Naive thymus-derived CD8-positive, alpha-beta T cell (primary cell): Measurements from ENCODE around the gene ATXN1. TPM values are rescaled to one million over a fixed set of nuclear protein-coding genes. Genes with fewer than 3 reads are reported as not detected.

Experiments used
- ATAC-seq, 2 donors: fragments of 150-1000 bp; cut with Tn5 transposase in 1 of 2; sonication (Bioruptor Pico), chemical (Tn5 transposase) in 1 of 2; 1 replicate in 1 of 2; 2 replicates in 1 of 2; pipeline ENCODE4 v1.10.0; 2021; ENCODE audit warnings: mild to moderate bottlenecking in 2 of 2, moderate library complexity in 2 of 2
- POLR2A ChIA-PET: fragments of 350-600 bp; sonication (Branson Sonifier 250); formaldehyde crosslinking; loops from one replicate; lab custom pipeline; 2021; ENCODE audit warnings: antibody characterized with exemption; lab: Charles Lee
- DNase-seq, 10 donors: peaks; one replicate each; pipeline versions ENCODE4 v3.0.0 to v3.0.0-alpha.2; 2020 to 2022
- H3K27ac Mint-ChIP-seq, 10 donors: one replicate each; pipeline ENCODE4 v1.8.0; 2020 to 2022; ENCODE audit warnings: mild to moderate bottlenecking in 10 of 10, mixed read lengths in 10 of 10, moderate library complexity in 4 of 10, inconsistent platforms in 1 of 10
- H3K27me3 Mint-ChIP-seq, 5 donors: one replicate each; pipeline ENCODE4 v1.8.0; 2021 to 2022; ENCODE audit warnings: mixed read lengths in 5 of 5
- H3K36me3 Mint-ChIP-seq, 3 donors: one replicate each; pipeline ENCODE4 v1.8.0; 2020 to 2022; ENCODE audit warnings: mixed read lengths in 3 of 3, mild to moderate bottlenecking in 2 of 3, inconsistent platforms in 1 of 3
- H3K4me1 Mint-ChIP-seq, 4 donors: one replicate each; pipeline ENCODE4 v1.8.0; 2021 to 2022; ENCODE audit warnings: mixed read lengths in 4 of 4
- H3K4me3 Mint-ChIP-seq, 10 donors: one replicate each; pipeline ENCODE4 v1.8.0; 2020 to 2022; ENCODE audit warnings: mild to moderate bottlenecking in 10 of 10, mixed read lengths in 10 of 10, moderate library complexity in 6 of 10, inconsistent platforms in 1 of 10
- H3K9me3 Mint-ChIP-seq, 9 donors: one replicate each; pipeline ENCODE4 v1.8.0; 2020 to 2022; ENCODE audit warnings: mixed read lengths in 9 of 9, mild to moderate bottlenecking in 3 of 9, inconsistent platforms in 1 of 9, moderate library complexity in 1 of 9
- polyA plus RNA-seq, 3 donors: library from polyadenylated mRNA; unstranded; fragments of 300-500 nt; fragmentation: Illumina TruSeq; gene quantifications; one replicate each; pipeline ENCODE4 v1.2.3, GENCODE V29; 2021
- total RNA-seq, 8 experiments: library from RNA in 2 of 8; stranded (reverse) in 2 of 8; gene quantifications; one replicate each; pipeline ENCODE4 v1.2.3 and lab custom pipeline; 2021 to 2026

Gene ATXN1
- total and polyA plus RNA-seq, 5 experiments from 2014 or later = 2.7 to 42.3 (median 8.2) TPM

DNA sequence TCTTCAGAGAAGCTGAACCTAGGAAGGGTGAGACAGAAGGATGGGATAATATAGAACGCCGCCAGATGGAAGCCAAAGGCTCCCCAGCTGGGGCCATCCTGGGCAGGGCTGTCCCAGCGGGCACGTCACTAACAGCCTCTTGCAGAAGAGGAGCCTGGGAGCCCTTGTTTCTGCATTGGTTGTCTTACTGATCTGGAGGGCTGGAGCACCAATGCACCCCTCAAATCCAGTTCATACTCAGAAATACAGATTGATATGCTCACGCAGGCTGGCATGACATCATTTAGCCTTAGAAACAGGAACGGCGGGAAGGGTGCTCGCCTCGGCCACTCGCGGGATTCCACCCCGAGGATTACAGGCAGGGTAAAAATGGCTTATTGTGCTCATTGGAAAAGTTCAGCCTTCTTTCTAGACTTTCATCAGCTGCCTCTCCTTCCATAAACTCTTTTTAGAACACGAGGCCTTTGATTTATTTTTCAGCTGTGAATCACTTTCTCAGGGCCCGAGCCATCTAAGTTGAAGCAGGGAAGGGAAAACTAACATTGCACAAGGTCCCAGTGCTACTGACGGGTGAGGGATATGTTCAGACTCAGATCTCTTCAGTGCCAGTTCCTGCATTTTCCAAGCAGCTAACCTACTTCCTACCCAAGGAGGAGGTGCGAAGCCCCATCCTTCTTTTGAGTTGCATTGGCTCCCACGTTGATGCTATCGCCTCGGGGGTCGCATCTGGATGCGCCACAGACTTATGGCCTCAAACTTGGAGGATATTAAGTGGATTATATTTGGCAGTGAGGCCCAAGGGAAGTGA is 440.5 kb downstream of the ATXN1 start:
- Mint-ChIP-seq H3K4me3 (peak overlapping the region; percentile 56 to 86 (median 80)), H3K27me3 (no peaks in the 10 kb centered on the region), H3K4me1 (peaks cover 29 to 85% (median 78%) of the 10 kb centered on the region in 4 donors), H3K27ac (peak overlapping the region; percentile 91 to 99 (median 95)), H3K9me3 (no peaks in the 10 kb centered on the region), H3K36me3 (no peaks in the 10 kb centered on the region)
- no peak for ATAC-seq
- no peak for DNase-seq
- POLR2A ChIA-PET = interaction anchor here (0.5 to 1.0 kb wide), 4 partner anchors 192 to 568 kb away, joined by 3 to 5 read pairs (median 3); partner anchors contain the start of gene MYLIP

DNA sequence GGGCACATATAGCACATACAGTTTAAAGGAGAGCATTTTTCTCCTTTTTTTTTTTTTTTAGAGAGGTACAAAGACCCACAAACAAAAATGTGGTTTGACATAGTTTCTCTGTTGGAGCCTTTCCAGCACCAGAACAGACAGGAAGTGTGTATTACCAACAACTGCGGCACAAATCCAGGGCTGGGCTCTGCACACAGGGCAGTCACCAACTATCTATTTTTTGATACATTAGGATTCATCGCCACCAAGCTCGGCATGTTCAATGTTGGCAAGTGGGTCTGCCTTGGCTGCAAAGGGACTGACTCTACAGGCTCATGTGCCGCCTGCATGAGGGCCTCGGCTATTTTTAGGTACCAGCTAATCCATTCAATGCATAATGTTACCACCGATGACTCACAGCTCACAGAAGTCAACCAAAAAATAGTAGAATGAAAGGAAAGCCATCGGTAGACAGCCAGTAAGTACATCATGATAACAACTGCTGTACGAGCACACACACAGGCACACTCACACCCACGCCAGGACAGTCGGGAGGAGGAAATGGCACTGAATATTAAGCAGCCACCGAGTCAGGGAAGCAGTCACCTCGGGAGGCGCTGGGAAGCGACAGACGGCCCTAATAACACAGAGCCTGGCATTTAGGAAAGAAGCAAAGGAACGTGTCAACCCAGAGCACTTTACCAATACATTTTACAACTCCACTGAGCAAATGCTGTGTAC is 441.3 kb downstream of the ATXN1 start:
- Mint-ChIP-seq H3K4me1 (peaks cover 28 to 80% (median 71%) of the 10 kb centered on the region in 4 donors), H3K9me3 (no peaks in the 10 kb centered on the region), H3K36me3 (peaks cover 0 to 3% (median 0%) of the 10 kb centered on the region in 3 donors), H3K27ac (peak overlapping the region; percentile 91 to 99 (median 95)), H3K27me3 (no peaks in the 10 kb centered on the region), H3K4me3 (peak overlapping the region; percentile 56 to 86 (median 80))
- peak; percentile 32 to 84 (median 72) for DNase-seq
- POLR2A ChIA-PET = interaction anchor here (0.5 to 1.0 kb wide), 4 partner anchors 11 to 567 kb away, joined by 3 to 9 read pairs (median 4); partner anchors contain the start of gene MYLIP
- ATAC-seq = peak; percentile 61 to 77

DNA sequence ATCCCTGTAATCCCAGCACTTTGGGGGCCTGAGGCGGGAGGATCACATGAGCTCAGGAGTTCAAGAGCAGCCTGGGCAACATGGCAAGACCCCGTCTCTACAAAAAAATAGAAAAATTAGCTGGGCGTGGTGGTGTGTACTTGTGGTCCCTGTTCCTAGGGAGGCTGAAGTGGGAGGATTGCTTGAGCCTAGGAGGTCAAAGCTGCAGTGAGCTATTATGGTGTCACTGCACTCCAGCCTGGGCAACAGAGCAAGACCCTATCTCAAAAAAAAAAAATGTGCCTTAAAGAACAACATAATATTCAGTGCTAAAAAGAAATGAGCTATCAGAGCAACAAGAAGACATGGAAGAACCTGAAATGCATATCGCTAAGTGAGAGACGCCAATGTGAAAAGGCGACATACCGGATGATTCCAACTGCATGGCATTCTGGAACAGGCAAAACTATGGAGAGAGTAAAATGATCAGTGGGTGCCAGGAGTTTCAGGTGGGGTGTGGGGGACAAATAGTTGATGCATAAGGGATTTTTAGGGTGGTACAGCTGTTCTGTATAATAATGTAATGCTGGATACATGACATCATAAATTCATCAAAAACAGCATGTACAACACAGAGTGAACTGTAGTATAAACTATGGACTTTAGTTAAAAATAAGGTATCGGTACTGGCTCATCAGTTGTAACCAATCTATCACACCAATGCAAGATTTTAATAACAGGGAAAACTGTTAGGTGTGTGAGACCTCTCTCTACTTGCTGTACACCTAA is 442.1 kb downstream of the ATXN1 start:
- DNase-seq = no peak
- Mint-ChIP-seq H3K4me1 (peaks cover 28 to 74% (median 68%) of the 10 kb centered on the region in 4 donors), H3K27me3 (no peaks in the 10 kb centered on the region), H3K36me3 (peaks cover 0 to 3% (median 0%) of the 10 kb centered on the region in 3 donors), H3K4me3 (peak overlapping the region in 9 of 10 donors; percentile 56 to 86 (median 80)), H3K9me3 (no peaks in the 10 kb centered on the region), H3K27ac (peak overlapping the region; percentile 91 to 99 (median 95))
- no peak for ATAC-seq
- POLR2A ChIA-PET = interaction anchor here (0.7 to 1.0 kb wide), 4 partner anchors 11 to 445 kb away, joined by 4 to 9 read pairs (median 6); partner anchors contain the start of gene MYLIP

DNA sequence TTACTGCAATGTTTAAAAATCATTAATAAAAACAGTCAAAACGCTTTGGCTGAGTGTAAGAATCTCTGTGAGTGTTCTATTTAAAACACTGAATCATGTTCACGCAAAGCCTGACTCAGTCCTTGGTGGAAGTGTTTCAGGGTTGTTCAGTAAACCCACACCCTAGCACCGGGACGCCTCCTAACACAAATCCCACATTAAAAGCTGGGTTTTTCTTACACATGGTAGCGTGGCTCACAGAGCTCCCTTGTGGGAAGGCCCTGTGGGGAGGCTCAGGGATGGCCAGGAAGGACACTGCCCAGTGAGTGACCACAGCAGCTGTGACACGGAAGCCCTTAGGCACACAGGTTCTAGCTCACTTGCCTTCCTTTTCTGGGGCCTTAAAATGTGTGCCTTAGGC is 442.7 kb downstream of the ATXN1 start:
- H3K27me3 Mint-ChIP-seq = no peaks in the 10 kb centered on the region
- peak overlapping the region; percentile 66 to 99 (median 94) for H3K27ac Mint-ChIP-seq
- no peak for ATAC-seq
- no peak for DNase-seq
- H3K9me3 Mint-ChIP-seq = no peaks in the 10 kb centered on the region
- peak overlapping the region in 6 of 10 donors; percentile 24 to 86 (median 80) for H3K4me3 Mint-ChIP-seq
- H3K36me3 Mint-ChIP-seq = peaks cover 0 to 3% (median 0%) of the 10 kb centered on the region in 3 donors
- POLR2A ChIA-PET = interaction anchor here (0.7 to 1.0 kb wide), 2 partner anchors 12 to 445 kb away, joined by 4 to 7 read pairs; no protein-coding TSS in a partner anchor
- peaks cover 28 to 68% (median 63%) of the 10 kb centered on the region in 4 donors for H3K4me1 Mint-ChIP-seq

DNA sequence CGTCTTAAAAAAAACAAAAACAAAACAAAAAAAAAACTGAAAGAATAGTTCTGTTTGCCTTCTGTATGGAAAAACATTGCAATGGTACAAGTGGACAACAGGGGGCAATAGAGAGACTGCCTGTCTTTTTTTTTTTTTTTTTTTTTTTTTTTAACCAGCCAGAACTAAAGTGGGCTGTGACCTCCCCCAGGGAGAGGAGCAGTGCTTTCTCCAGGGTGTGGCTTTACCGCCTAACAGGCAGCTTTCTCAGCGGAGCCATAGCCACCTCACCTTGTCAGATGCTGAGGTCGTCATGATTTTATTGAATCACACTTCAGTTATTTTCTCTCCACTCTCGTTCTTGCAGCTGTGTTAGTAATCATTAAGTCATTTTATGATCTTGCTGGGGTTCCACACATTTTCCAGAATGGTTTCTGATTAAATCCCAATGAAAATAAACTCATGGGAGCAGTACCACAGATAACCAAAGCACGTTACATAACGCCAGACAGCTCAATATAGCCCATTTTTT is 444.5 kb downstream of the ATXN1 start:
- H3K4me3 Mint-ChIP-seq = peak overlapping the region in 2 of 10 donors; percentile 15 to 30
- POLR2A ChIA-PET = interaction anchor here (0.6 to 1.4 kb wide), 5 partner anchors 11 to 604 kb away, joined by 3 to 9 read pairs (median 3); no protein-coding TSS in a partner anchor
- H3K9me3 Mint-ChIP-seq = no peaks in the 10 kb centered on the region
- H3K27me3 Mint-ChIP-seq = no peaks in the 10 kb centered on the region
- no peak for ATAC-seq
- H3K27ac Mint-ChIP-seq = peak overlapping the region in 5 of 10 donors; percentile 29 to 82 (median 60)
- H3K36me3 Mint-ChIP-seq = peaks cover 0 to 3% (median 0%) of the 10 kb centered on the region in 3 donors
- peaks cover 19 to 54% (median 46%) of the 10 kb centered on the region in 4 donors for H3K4me1 Mint-ChIP-seq
- DNase-seq = peak in 7 of 10 donors; percentile 12 to 70 (median 64)

DNA sequence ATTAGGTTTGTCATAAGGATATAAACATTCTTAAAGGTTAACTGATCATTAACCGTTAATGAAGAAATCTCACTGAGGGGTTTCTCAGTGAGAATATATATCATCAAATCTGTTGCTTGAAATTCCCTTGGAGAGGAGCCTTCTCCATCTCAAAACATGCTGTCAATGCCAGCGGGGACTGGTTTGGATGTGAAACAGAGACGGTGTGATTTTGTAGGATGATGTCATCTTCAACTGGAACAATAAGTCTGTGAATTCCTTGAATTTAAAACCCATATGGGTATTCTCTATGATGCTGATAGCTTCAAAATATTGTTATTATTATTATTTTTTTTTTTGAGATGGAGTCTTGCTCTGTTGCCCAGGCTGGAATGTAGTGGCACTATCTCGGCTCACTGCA is 447.0 kb downstream of the ATXN1 start:
- POLR2A ChIA-PET = no interaction called here
- Mint-ChIP-seq H3K27me3 (no peaks in the 10 kb centered on the region), H3K27ac (no peak overlapping the region)

DNA sequence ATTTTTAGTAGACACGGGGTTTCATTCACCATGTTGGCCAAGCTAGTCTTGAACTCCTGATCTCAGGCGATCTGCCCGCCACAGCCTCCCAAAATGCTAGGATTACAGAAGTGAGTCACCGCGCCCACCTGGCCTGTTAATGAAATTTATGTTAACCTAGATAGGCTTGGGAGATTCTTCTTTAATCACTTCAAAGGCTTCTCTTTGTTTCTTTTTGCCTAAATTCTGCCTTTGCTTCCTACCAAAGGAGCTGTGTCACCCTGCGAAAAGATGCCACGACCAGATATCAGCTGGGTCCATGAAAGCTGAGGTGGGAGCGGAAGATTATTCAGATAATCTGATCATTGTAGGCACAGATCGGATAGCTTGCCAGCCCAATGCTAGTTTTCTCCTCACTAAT is 447.5 kb downstream of the ATXN1 start:
- H3K36me3 Mint-ChIP-seq = peaks cover 0 to 7% (median 0%) of the 10 kb centered on the region in 3 donors
- no peak overlapping the region for H3K4me3 Mint-ChIP-seq
- no peak overlapping the region for H3K27ac Mint-ChIP-seq
- no peaks in the 10 kb centered on the region for H3K9me3 Mint-ChIP-seq
- POLR2A ChIA-PET = no interaction called here
- no peak for DNase-seq
- H3K27me3 Mint-ChIP-seq = no peaks in the 10 kb centered on the region
- peaks cover 8 to 26% (median 16%) of the 10 kb centered on the region in 4 donors for H3K4me1 Mint-ChIP-seq
- ATAC-seq = no peak

More for the DNA sequence above, 447.0 kb downstream of the ATXN1 start:
- no peaks in the 10 kb centered on the region for H3K9me3 Mint-ChIP-seq
- H3K4me3 Mint-ChIP-seq = no peak overlapping the region
- DNase-seq (no peak), ATAC-seq (no peak)
- peaks cover 11 to 31% (median 21%) of the 10 kb centered on the region in 4 donors for H3K4me1 Mint-ChIP-seq
- peaks cover 0 to 4% (median 0%) of the 10 kb centered on the region in 3 donors for H3K36me3 Mint-ChIP-seq

DNA sequence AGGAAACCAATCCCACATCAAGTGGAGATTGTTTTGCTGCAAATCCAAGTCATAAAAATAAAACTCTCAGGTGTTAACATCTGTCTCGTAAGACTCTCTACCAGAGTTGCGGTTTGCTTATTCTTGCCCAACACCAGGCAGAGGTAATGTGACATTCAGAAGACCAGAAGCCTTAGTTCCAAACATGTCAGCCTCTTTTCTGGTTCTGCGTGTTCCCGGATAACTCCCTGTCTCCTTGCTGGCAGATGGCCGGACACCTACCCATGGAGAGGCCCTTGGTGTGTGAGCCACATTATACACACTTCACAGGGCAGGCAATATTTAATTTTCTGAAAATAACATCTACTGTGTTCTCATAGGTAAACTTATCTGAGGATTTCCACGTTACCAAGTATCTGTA is 449.5 kb downstream of the ATXN1 start:
- H3K9me3 Mint-ChIP-seq = no peaks in the 10 kb centered on the region
- peaks cover 0 to 8% (median 3%) of the 10 kb centered on the region in 4 donors for H3K4me1 Mint-ChIP-seq
- DNase-seq (no peak), ATAC-seq (no peak)
- no peak overlapping the region for H3K4me3 Mint-ChIP-seq
- H3K36me3 Mint-ChIP-seq = peaks cover 0 to 11% (median 3%) of the 10 kb centered on the region in 3 donors
- POLR2A ChIA-PET = no interaction called here
- no peaks in the 10 kb centered on the region for H3K27me3 Mint-ChIP-seq
- H3K27ac Mint-ChIP-seq = peak overlapping the region in 1 of 10 donors; percentile 27

DNA sequence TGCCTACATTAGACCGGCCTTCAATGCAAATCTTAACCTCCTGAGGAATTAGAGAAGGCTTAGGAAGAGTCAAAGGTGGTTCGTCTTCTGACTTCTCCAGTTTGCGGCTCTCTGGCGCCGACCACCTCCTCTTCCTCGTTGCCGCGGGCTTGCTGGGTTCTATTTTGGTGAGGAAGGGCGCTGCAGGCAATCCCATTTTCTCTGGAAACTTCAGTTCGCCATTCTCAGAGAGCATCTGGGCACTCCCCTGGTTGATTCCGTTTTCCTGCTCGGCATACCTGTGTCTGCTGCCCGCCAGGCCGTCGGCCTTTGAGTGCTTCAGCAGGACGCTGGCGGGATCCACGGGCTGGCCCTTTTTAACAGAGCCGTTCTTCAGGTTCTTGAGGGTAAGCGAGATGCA is 454.9 kb downstream of the ATXN1 start:
- H3K4me3 Mint-ChIP-seq = no peak overlapping the region
- no peaks in the 10 kb centered on the region for H3K9me3 Mint-ChIP-seq
- H3K4me1 Mint-ChIP-seq = no peaks in the 10 kb centered on the region
- H3K27me3 Mint-ChIP-seq = no peaks in the 10 kb centered on the region
- no peak overlapping the region for H3K27ac Mint-ChIP-seq
- H3K36me3 Mint-ChIP-seq = peaks cover 0 to 43% (median 6%) of the 10 kb centered on the region in 3 donors
- no peak for ATAC-seq
- DNase-seq = no peak
- POLR2A ChIA-PET = no interaction called here

DNA sequence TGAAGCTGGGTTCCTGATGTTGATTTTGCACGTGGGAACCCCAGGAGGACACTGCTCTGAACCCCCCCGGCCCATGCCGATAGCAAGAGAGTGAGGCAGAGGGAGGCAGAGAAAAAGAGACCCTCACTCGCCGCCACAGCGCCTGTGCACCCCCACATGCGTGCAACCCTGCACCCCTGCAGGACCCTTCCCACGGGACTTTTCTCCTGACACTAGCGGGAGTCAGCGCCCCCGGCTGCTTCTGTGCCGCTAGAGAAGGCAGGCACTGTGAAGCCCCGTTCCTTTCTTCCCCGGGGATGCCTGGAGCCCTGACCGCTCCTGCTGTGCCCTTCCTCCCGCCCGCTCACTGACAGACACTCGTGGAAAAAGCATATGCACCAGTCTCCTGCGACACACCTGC is 455.5 kb downstream of the ATXN1 start:
- Mint-ChIP-seq H3K27me3 (no peaks in the 10 kb centered on the region), H3K27ac (peak overlapping the region in 1 of 10 donors; percentile 48), H3K4me1 (no peaks in the 10 kb centered on the region), H3K4me3 (no peak overlapping the region), H3K9me3 (no peaks in the 10 kb centered on the region), H3K36me3 (peaks cover 0 to 43% (median 6%) of the 10 kb centered on the region in 3 donors)
- ATAC-seq = no peak
- POLR2A ChIA-PET = interaction anchor here (0.7 kb wide), 1 partner anchor 457 kb away, joined by 3 read pairs; no protein-coding TSS in a partner anchor
- DNase-seq = no peak

DNA sequence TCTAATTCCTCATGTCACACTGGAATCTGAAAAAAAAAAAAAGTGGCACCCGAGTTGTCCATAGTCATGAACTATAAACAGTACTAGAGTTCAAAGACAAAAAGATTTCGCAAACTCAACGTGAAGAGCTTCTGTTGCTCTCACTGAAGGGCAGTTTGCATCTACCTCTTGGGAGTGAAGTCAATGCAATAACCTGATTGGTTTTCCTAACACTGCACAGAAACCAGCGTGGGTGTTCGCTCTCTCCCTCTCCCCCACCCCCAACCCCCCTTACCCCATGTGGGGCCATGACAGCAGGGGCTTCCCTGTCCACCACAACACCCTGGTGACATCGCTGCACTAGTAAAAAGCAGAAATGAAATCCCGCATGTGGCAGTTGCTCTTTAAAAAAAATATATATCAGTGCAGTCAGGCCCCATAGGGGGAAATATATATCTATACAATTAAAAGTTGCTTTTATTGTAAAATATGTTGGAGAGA is 456.0 kb downstream of the ATXN1 start:
- no peaks in the 10 kb centered on the region for H3K27me3 Mint-ChIP-seq
- H3K4me3 Mint-ChIP-seq = no peak overlapping the region
- no peaks in the 10 kb centered on the region for H3K4me1 Mint-ChIP-seq
- no peak for DNase-seq
- peak overlapping the region in 1 of 10 donors; percentile 48 for H3K27ac Mint-ChIP-seq
- H3K9me3 Mint-ChIP-seq = no peaks in the 10 kb centered on the region
- POLR2A ChIA-PET = interaction anchor here (0.7 kb wide), 1 partner anchor 458 kb away, joined by 3 read pairs; no protein-coding TSS in a partner anchor
- peaks cover 0 to 43% (median 6%) of the 10 kb centered on the region in 3 donors for H3K36me3 Mint-ChIP-seq
- no peak for ATAC-seq
